Measurements from ENCODE around the gene BRD3. TPM values are rescaled to one million over a fixed set of nuclear protein-coding genes. Genes with fewer than 3 reads are reported as not detected.

BRD3 gene
- total and polyA plus RNA-seq, 3 experiments from 2014 or later, result 35.5 to 41.5 (median 39.4) TPM

GRCh38 chr9:134030821-134031470 lies 36.9 kb downstream of the BRD3 start:
- no peak for DNase-seq
- Mint-ChIP-seq H3K27ac (no peak overlapping the region), H3K27me3 (no peaks in the 10 kb centered on the region), H3K9me3 (no peaks in the 10 kb centered on the region), H3K36me3 (peaks cover 6 to 59% (median 6%) of the 10 kb centered on the region in 3 donors), H3K4me1 (peaks cover 0 to 17% (median 9%) of the 10 kb centered on the region in 3 donors), H3K4me3 (no peak overlapping the region)
- Histone ChIP-seq H3K36me3 (ENCODE audit: insufficient read depth, low read length) (peaks cover 6% of the 10 kb centered on the region), H3K4me1 (ENCODE audit: insufficient read depth, low read length) (peaks cover 7% of the 10 kb centered on the region), H3K4me3 (ENCODE audit: low read length) (no peak overlapping the region), H3K27ac (ENCODE audit: low read depth, low read length) (no peak overlapping the region), H3K9me3 (ENCODE audit: low read length) (no peaks in the 10 kb centered on the region), H3K27me3 (ENCODE audit: insufficient read depth, low read length, poor library complexity, severe bottlenecking) (no peaks in the 10 kb centered on the region)
- CTCF ChIA-PET, result no interaction called here
- POLR2A ChIA-PET, result interaction anchor here (0.8 kb wide), 1 partner anchor 249 kb away, joined by 7 read pairs; no protein-coding TSS in a partner anchor

- peaks cover 9% of the 10 kb centered on the region for H3K4me1 ChIP-seq (ENCODE audit: insufficient read depth, low read length)
- no peak for DNase-seq
- H3K27me3 ChIP-seq (ENCODE audit: insufficient read depth, low read length, poor library complexity, severe bottlenecking), result no peaks in the 10 kb centered on the region
- CTCF ChIA-PET, result no interaction called here
- peak overlapping the region in 1 of 7 donors; percentile 30 for H3K4me3 Mint-ChIP-seq
- no peak overlapping the region for H3K27ac Mint-ChIP-seq
- peaks cover 6% of the 10 kb centered on the region for H3K36me3 ChIP-seq (ENCODE audit: insufficient read depth, low read length)
- H3K36me3 Mint-ChIP-seq, result peaks cover 4 to 45% (median 6%) of the 10 kb centered on the region in 3 donors
- POLR2A ChIA-PET, result interaction anchor here (0.8 kb wide), 1 partner anchor 247 kb away, joined by 7 read pairs; no protein-coding TSS in a partner anchor
- H3K27me3 Mint-ChIP-seq, result no peaks in the 10 kb centered on the region
- no peaks in the 10 kb centered on the region for H3K9me3 ChIP-seq (ENCODE audit: low read length)
- no peaks in the 10 kb centered on the region for H3K9me3 Mint-ChIP-seq
- peaks cover 3 to 22% (median 11%) of the 10 kb centered on the region in 3 donors for H3K4me1 Mint-ChIP-seq
- no peak overlapping the region for H3K27ac ChIP-seq (ENCODE audit: low read depth, low read length)
- H3K4me3 ChIP-seq (ENCODE audit: low read length), result no peak overlapping the region
Measured at GRCh38 chr9:134029248-134030226, 38.3 kb downstream of the BRD3 start.

- Mint-ChIP-seq H3K4me1 (peaks cover 7 to 26% (median 15%) of the 10 kb centered on the region in 3 donors), H3K4me3 (peak overlapping the region in 2 of 7 donors; percentile 65 to 87), H3K27me3 (no peaks in the 10 kb centered on the region), H3K9me3 (no peaks in the 10 kb centered on the region), H3K27ac (no peak overlapping the region), H3K36me3 (peaks cover 4 to 38% (median 6%) of the 10 kb centered on the region in 3 donors)
- Histone ChIP-seq H3K27ac (ENCODE audit: low read depth, low read length) (no peak overlapping the region), H3K9me3 (ENCODE audit: low read length) (no peaks in the 10 kb centered on the region), H3K36me3 (ENCODE audit: insufficient read depth, low read length) (peaks cover 6% of the 10 kb centered on the region), H3K27me3 (ENCODE audit: insufficient read depth, low read length, poor library complexity, severe bottlenecking) (no peaks in the 10 kb centered on the region), H3K4me3 (ENCODE audit: low read length) (no peak overlapping the region), H3K4me1 (ENCODE audit: insufficient read depth, low read length) (peaks cover 9% of the 10 kb centered on the region)
- ChIA-PET POLR2A (no interaction called here), CTCF (no interaction called here)
- no peak for DNase-seq
Measured at GRCh38 chr9:134028575-134029247, 39.1 kb downstream of the BRD3 start.

- H3K27ac Mint-ChIP-seq, result peak overlapping the region in 1 of 8 donors; percentile 50
- DNase-seq, result no peak
- H3K9me3 Mint-ChIP-seq, result no peaks in the 10 kb centered on the region
- peaks cover 9% of the 10 kb centered on the region for H3K4me1 ChIP-seq (ENCODE audit: insufficient read depth, low read length)
- H3K27me3 Mint-ChIP-seq, result no peaks in the 10 kb centered on the region
- H3K27ac ChIP-seq (ENCODE audit: low read depth, low read length), result no peak overlapping the region
- H3K36me3 Mint-ChIP-seq, result peaks cover 2 to 32% (median 2%) of the 10 kb centered on the region in 3 donors
- H3K27me3 ChIP-seq (ENCODE audit: insufficient read depth, low read length, poor library complexity, severe bottlenecking), result no peaks in the 10 kb centered on the region
- peaks cover 7 to 26% (median 15%) of the 10 kb centered on the region in 3 donors for H3K4me1 Mint-ChIP-seq
- H3K36me3 ChIP-seq (ENCODE audit: insufficient read depth, low read length), result peaks cover 2% of the 10 kb centered on the region
- H3K9me3 ChIP-seq (ENCODE audit: low read length), result no peaks in the 10 kb centered on the region
- no peak overlapping the region for H3K4me3 ChIP-seq (ENCODE audit: low read length)
- peak overlapping the region in 6 of 7 donors; percentile 41 to 87 (median 66) for H3K4me3 Mint-ChIP-seq
- CTCF ChIA-PET, result interaction anchor here (1.0 to 1.8 kb wide), 2 partner anchors 23 to 34 kb away, joined by 3 to 5 read pairs; no protein-coding TSS in a partner anchor
- POLR2A ChIA-PET, result no interaction called here
Measured at GRCh38 chr9:134028076-134028475, 39.8 kb downstream of the BRD3 start.

GRCh38 chr9:134027561-134027960 lies 40.3 kb downstream of the BRD3 start:
- Histone ChIP-seq H3K4me1 (ENCODE audit: insufficient read depth, low read length) (peaks cover 9% of the 10 kb centered on the region), H3K27ac (ENCODE audit: low read depth, low read length) (no peak overlapping the region), H3K27me3 (ENCODE audit: insufficient read depth, low read length, poor library complexity, severe bottlenecking) (no peaks in the 10 kb centered on the region), H3K4me3 (ENCODE audit: low read length) (no peak overlapping the region), H3K36me3 (ENCODE audit: insufficient read depth, low read length) (no peaks in the 10 kb centered on the region), H3K9me3 (ENCODE audit: low read length) (no peaks in the 10 kb centered on the region)
- ChIA-PET CTCF (interaction anchor here (1.0 to 1.8 kb wide), 2 partner anchors 24 to 34 kb away, joined by 3 to 5 read pairs; no protein-coding TSS in a partner anchor), POLR2A (no interaction called here)
- H3K4me1 Mint-ChIP-seq, result peaks cover 7 to 26% (median 15%) of the 10 kb centered on the region in 3 donors
- DNase-seq, result no peak
- peak overlapping the region in 6 of 7 donors; percentile 29 to 87 (median 63) for H3K4me3 Mint-ChIP-seq
- H3K9me3 Mint-ChIP-seq, result no peaks in the 10 kb centered on the region
- H3K27me3 Mint-ChIP-seq, result no peaks in the 10 kb centered on the region
- H3K36me3 Mint-ChIP-seq, result peaks cover 0 to 28% (median 2%) of the 10 kb centered on the region in 3 donors
- H3K27ac Mint-ChIP-seq, result peak overlapping the region in 1 of 8 donors; percentile 50

GRCh38 chr9:134026981-134027380 lies 40.8 kb downstream of the BRD3 start:
- POLR2A ChIA-PET, result interaction anchor here (2.4 kb wide), 1 partner anchor 109 kb away, joined by 9 read pairs; the partner anchor contains the start of gene WDR5
- H3K4me1 Mint-ChIP-seq, result peaks cover 7 to 26% (median 15%) of the 10 kb centered on the region in 3 donors

GRCh38 chr9:134026581-134026980 lies 41.2 kb downstream of the BRD3 start:
- H3K27me3 Mint-ChIP-seq, result no peaks in the 10 kb centered on the region
- H3K9me3 ChIP-seq (ENCODE audit: low read length), result no peaks in the 10 kb centered on the region
- no peak overlapping the region for H3K4me3 ChIP-seq (ENCODE audit: low read length)
- H3K36me3 Mint-ChIP-seq, result peaks cover 0 to 24% (median 2%) of the 10 kb centered on the region in 3 donors
- no peaks in the 10 kb centered on the region for H3K9me3 Mint-ChIP-seq
- no peak overlapping the region for H3K27ac ChIP-seq (ENCODE audit: low read depth, low read length)
- no peaks in the 10 kb centered on the region for H3K36me3 ChIP-seq (ENCODE audit: insufficient read depth, low read length)
- ChIA-PET POLR2A (interaction anchor here (2.2 to 2.4 kb wide), 2 partner anchors 40 to 109 kb away, joined by 9 to 13 read pairs; partner anchors contain the start of gene WDR5), CTCF (interaction anchor here (1.1 to 1.9 kb wide), 4 partner anchors 21 to 38 kb away, joined by 3 to 5 read pairs (median 4); no protein-coding TSS in a partner anchor)
- DNase-seq, result no peak
- peak overlapping the region in 1 of 8 donors; percentile 38 for H3K27ac Mint-ChIP-seq
- peaks cover 9% of the 10 kb centered on the region for H3K4me1 ChIP-seq (ENCODE audit: insufficient read depth, low read length)
- H3K27me3 ChIP-seq (ENCODE audit: insufficient read depth, low read length, poor library complexity, severe bottlenecking), result no peaks in the 10 kb centered on the region
- peaks cover 7 to 26% (median 15%) of the 10 kb centered on the region in 3 donors for H3K4me1 Mint-ChIP-seq
- peak overlapping the region; percentile 1 to 89 (median 76) for H3K4me3 Mint-ChIP-seq

More at GRCh38 chr9:134026981-134027380, 40.8 kb downstream of the BRD3 start:
- Mint-ChIP-seq H3K36me3 (peaks cover 0 to 25% (median 2%) of the 10 kb centered on the region in 3 donors), H3K27ac (peak overlapping the region in 1 of 8 donors; percentile 45), H3K27me3 (no peaks in the 10 kb centered on the region), H3K9me3 (no peaks in the 10 kb centered on the region), H3K4me3 (peak overlapping the region; percentile 1 to 84 (median 70))
- H3K9me3 ChIP-seq (ENCODE audit: low read length), result no peaks in the 10 kb centered on the region
- H3K27ac ChIP-seq (ENCODE audit: low read depth, low read length), result no peak overlapping the region
- no peak overlapping the region for H3K4me3 ChIP-seq (ENCODE audit: low read length)
- CTCF ChIA-PET, result interaction anchor here (1.8 to 1.9 kb wide), 2 partner anchors 25 to 32 kb away, joined by 5 read pairs; no protein-coding TSS in a partner anchor
- no peak for DNase-seq
- H3K4me1 ChIP-seq (ENCODE audit: insufficient read depth, low read length), result peaks cover 9% of the 10 kb centered on the region
- H3K36me3 ChIP-seq (ENCODE audit: insufficient read depth, low read length), result no peaks in the 10 kb centered on the region
- no peaks in the 10 kb centered on the region for H3K27me3 ChIP-seq (ENCODE audit: insufficient read depth, low read length, poor library complexity, severe bottlenecking)
